GM18909 (cell line): ENCODE data around the gene PRRG2.
"Not testable (repeated sequence)": the region's sequence is repeated elsewhere in the genome, so short reads cannot be mapped to it uniquely, and the experiment has no call there.

Experiments used
- ATAC-seq: cut with Tn5 transposase; IDR thresholded peaks from one replicate; pipeline ENCODE4 v1.9.1; 2021; ENCODE audit warnings: mild to moderate bottlenecking; ENCODE audit not compliant: unreplicated experiment, poor library complexity

PRRG2 gene

DNA sequence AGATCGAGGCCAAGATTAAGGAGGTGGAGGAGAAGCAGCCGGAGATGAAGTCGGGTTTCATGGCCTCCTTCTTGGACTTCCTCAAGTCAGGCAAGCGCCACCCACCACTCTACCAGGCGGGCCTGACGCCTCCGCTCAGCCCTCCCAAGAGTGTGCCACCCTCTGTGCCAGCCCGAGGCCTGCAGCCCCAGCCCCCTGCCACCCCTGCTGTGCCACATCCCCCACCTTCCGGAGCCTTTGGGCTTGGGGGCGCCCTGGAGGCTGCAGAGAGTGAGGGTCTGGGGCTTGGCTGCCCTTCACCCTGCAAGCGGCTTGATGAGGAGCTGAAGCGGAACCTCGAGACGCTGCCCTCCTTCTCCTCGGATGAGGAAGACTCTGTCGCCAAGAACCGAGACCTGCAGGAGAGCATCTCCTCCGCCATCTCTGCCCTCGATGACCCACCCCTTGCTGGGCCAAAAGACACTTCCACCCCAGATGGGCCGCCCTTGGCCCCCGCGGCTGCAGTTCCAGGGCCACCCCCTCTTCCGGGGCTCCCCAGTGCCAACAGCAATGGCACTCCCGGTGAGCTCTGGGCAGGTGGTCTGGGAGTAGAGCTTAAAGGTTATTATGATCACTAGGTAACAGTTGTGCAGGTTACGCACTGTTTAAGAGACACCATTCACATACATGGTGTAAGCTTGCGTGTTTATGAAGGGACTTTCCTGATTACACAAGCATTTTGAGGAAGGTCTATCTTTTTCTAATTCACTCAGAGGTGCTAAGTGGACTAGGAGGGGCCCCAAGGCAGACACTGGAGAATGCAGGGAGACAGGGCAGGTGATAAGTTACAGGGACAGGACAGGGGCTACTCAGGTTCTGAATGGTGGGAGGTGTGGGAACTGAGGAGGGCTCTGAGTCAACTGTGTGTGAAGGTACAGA lies 18.5 kb downstream of the PRRG2 start:
- no peak for ATAC-seq

DNA sequence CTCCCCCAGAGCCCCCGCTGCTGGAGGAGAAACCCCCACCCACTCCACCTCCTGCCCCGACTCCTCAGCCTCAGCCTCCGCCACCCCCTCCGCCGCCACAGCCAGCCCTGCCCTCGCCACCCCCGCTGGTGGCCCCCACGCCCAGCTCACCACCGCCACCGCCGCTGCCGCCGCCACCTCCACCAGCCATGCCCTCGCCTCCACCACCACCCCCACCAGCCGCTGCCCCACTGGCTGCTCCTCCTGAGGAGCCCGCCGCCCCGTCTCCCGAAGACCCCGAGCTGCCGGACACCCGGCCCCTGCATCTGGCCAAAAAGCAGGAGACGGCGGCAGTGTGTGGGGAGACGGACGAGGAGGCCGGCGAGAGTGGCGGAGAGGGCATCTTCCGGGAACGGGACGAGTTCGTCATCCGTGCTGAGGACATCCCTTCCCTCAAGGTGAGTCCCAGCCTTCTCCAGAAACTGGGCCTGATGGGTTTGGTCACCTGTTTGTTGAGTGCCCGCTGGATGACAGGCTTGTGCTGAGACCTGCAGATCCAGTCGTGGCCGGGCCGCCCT lies 20.4 kb downstream of the PRRG2 start:
- no peak for ATAC-seq

DNA sequence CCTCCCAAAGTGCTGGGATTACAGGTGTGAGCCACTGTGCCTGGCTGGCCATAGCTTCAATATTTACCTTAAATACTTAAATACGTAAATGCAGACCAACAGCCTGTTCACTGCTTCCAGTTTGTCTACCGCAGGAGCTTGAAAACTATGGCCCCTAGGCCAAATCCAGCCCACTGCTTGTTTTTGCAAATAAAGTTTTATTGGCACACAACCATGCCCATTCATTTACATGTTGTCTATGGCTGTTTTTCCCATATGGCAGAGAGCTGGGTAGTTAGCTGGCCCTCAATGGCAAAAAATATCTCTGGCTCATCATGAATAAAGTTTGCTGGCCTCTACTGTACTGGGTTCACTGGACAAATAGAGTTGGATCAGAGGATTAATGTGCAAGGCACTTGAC lies 21.7 kb downstream of the PRRG2 start:
- no peak for ATAC-seq

DNA sequence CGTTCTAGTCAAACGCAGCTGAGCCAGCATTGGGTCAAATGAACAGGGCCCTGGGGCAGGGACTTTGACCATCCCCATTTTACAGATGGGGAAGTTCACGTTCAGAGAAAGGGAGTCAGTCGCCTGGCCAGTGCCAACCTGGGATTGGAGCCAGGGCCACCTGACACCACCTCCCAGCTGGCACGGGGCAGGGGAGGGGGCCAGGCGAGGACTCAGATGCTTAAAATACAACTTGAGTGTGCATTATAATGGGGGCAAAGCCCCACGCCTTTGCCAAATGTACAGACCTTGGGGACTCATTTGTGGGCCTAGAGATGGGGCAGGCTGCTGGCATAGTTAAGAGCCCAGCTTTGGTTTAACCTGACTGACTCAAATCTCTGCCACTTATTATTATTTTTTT lies 24.5 kb downstream of the PRRG2 start:
- ATAC-seq, result no peak

DNA sequence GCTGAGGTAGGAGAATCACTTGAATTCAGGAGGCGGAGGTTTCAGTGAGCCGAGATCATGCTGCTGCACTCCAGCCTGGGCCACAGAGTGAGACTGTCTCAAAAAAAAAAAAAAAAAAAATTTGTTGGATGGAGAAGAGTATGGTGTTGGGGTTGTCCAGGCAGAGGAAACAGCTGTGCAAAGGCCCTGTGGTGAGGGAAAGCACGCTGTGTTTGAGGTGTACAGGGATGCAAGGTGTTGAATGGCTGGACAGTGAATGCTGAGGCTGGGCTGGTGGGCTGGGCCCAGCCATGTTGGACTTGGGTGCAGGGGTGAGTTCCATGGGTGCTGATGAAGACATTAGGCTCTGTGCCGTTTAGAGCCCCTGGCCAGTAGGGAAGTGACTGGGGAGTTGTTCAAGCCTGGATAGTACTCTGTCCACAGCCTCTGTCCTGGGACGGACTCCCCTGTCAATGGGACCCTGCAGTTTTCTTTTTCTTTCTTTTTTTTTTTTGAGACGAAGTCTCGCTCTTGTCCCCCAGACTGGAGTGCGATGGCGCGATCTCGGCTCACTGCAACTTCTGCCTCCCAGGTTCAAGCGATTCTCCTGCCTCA lies 28.5 kb downstream of the PRRG2 start:
- ATAC-seq, result no peak

DNA sequence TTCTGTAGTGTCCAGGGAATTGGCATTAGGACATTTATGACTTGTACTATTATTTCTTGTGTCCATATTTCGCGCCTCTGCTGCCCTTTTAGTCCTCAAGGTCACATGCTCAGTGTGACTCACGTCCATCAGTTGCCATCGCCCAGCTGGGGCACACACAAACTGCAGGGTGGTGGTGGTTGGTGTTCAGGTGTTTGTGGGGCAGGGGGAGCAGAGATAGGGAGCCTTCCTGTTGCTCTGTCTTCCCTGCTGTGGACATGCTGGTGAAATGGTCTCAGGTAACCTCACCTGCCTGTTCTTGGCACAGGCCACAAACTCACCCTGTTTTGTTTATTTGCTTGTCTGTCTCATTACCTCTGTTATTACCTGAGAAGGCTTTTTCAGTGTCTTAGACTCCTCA lies 32.3 kb downstream of the PRRG2 start:
- ATAC-seq, result no peak

DNA sequence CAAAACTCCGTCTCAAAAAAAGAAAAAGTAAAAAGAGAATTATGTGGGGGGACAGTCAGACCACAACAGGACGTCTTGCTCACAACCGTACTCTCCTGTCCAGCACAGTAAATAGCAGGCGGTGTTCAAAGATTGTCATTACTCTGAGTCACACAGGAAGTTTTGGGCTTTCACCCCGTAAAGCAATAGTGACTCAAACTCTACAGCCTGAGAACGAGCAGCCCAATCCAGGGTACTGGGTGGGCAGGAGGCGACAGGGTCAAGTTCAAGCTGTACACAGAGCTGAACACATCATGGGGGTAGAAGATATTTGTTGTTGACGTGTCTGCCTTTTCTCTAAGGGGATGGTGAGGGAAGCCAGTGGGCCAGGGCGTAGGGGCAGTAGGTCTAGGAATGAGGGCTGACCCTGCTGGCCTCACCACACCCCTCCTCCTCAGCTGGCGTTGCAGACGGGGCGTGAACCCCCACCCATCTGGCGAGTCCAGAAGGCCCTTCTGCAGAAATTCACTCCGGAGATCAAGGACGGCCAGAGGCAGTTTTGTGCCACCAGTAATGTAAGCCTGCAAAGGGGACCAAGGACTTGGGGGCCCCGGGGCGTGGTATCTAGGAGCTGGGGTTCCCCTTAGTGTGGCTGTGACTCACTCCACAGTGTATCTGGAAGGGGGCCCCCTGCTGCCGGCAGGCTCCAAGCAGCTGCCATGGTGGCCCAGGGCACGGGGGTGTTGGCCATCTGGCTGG lies 33.1 kb downstream of the PRRG2 start:
- no peak for ATAC-seq

DNA sequence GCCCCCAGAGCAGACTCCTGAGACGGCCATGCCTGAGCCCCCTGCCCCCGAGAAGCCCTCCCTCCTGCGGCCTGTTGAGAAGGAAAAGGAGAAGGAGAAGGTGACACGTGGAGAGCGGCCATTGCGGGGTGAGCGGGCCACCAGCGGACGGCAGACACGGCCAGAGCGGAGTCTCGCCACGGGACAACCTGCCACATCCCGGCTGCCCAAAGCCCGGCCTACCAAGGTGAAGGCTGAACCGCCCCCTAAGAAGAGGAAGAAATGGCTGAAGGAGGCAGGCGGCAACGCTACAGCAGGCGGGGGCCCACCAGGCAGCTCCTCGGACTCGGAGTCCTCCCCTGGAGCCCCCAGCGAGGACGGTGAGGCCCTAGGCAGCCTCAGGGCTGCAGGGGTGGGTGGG lies 34.7 kb downstream of the PRRG2 start:
- ATAC-seq, result no peak

DNA sequence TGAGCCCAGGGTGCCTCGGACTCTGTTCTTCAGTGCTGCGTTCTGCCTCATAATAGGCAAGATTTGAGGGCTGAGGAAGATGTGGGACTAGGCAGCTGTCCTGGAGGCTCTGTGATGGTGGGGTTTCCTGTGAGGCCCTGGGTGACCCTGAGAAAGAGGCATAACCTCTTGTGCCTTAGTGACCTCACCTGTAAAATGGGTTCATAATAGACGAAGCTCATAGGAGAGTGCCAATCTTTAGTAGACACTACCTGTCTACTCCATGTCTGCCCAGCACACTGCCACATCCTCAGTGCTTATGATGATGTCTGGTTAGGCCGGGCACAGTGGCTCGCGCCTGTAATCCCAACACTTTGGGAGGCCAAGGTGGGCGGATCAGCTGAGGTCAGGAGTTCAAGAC lies 35.4 kb downstream of the PRRG2 start:
- ATAC-seq, result no peak

DNA sequence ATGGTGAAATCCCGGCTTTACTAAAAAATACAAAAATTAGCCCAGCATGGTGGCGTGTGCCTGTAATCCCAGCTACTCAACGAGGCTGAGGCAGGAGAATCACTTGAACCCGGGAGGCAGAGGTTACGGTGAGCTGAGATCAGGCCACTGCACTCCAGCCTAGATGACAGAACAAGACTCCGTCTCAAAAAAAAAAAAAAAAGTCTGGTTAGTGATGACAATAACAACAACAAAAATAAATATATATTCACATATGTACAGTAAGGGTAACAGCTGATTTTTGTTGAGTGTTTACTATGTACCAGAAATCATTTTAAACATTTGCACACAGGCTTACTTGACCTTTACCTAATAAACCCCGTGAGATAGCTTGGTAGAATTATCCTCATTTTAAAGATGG lies 35.8 kb downstream of the PRRG2 start:
- ATAC-seq, result no peak

DNA sequence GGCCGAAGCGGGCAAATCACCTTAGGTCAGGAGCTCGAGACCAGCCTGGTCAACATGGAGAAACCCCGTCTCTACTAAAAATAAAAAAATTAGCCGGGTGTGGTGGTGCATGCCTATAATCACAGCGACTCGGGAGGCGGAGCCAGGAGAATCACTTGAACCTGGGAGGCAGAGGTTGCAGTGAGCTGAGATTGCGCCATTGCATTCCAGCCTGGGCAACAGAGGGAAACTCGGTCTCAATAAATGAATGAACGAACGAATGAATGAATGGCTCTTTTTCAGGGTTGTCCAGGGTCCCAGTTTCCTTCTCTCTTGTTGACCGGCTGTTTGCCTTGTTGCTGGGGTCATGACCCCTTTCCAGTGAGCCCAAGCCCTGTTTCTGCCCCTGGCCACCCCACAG lies 36.7 kb downstream of the PRRG2 start:
- ATAC-seq, result not testable (repeated sequence)

DNA sequence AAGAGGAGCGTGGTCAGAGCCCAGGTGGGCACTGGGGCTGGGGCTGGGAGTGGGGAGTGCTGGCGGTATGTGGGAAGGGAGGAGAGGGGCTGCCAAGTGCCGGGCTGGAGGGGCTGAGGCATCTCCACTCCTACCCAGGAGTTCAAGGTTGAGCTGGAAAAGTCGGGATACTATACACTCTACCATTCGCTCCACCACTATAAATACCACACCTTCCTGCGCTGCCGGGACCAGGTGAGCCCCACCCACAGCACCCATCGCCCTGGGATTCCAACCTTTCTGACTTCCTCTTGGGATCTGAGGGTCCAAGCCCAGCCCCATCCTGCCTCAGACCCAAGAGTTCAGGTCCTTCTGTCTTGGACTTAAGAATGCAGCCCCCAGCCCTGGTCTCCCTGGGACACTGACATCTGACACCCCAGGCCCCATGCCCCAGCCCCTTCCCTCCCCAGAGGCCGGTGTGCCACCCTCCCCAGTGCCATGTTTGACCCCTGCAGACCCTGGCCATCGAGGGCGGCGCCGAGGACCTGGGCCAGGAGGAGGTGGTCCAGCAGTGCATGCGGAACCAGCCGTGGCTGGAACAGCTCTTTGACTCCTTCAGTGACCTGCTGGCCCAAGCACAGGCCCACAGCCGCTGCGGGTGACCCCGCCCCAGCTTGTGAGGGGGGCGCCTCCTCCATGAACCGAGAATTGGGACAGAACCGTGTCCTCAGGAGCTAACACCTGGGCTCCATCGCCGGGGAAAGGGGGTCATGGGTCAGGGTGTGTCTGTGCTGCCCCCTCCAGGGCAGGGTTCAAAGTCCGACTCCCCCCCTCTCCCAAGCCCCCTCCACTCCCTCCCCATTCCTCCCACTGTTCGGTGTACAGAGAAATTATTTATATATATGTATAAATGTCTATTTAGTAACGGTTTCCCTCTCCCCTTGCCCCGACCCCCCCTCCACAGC lies 44.1 kb downstream of the PRRG2 start:
- no peak for ATAC-seq

DNA sequence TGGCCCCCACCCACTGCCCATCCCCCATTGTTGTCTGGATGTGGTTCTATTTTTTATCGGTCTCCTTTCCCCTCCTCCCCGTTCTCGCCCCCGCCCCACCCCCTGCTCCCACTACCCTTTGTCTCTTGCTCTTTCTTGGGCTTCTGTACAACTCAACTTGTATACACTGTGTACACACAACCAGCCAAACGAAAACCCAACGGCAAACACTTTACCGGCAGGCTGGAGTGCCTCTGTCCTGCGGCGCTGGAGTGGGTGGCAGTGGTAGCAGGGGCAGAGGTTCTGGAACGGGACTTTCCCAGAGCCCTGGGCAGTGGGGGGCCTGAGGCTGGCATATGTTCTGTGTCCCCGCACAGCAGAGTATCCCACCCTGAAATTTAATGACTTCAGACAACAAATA lies 45.1 kb downstream of the PRRG2 start:
- ATAC-seq, result no peak

DNA sequence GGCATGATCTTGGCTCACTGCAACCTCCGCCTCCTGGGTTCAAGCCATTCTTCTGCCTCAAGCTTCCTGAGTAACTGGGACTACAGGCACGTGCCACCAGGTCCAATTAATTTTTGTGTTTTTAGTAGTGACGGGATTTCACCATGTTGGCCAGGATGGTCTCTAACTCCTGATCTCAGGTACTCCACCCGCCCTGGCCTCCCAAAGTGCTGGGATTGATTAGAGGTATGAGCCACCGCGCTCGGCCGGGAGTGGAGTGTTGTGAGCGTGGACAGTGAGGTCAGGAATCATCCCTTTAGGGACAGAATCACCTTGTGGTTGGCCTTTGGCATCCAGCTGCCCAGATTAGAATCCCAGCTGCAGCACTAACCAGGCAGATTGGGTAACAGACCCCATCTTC lies 48.5 kb downstream of the PRRG2 start:
- ATAC-seq, result no peak

DNA sequence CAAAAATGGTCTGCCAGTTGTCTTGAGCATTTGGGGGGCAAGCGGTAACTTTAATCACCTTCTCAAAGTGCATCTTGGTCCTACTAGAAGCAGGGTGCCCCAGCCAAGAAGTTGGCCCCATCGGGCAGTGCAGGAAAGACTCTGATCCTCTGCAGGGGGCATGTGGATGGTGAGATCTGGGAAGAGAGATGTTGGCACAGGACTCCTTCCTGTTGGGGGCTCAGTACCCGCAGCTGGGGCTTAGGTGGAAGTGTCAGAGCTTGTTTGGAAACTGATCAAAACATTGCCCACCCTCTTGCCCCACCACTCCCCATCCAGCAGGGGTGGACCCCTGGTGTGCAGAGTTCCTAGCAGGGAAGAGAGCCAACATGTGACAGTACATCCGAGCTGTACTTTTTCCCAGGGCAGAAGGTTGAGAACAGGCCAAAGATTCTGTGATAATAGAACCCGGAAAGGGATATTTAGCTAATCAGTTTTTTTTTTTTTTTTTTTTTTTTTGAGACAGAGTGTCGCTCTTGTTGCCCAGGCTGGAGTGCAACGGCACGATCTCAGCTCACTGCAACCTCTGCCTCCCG lies 50.0 kb downstream of the PRRG2 start:
- ATAC-seq, result no peak

DNA sequence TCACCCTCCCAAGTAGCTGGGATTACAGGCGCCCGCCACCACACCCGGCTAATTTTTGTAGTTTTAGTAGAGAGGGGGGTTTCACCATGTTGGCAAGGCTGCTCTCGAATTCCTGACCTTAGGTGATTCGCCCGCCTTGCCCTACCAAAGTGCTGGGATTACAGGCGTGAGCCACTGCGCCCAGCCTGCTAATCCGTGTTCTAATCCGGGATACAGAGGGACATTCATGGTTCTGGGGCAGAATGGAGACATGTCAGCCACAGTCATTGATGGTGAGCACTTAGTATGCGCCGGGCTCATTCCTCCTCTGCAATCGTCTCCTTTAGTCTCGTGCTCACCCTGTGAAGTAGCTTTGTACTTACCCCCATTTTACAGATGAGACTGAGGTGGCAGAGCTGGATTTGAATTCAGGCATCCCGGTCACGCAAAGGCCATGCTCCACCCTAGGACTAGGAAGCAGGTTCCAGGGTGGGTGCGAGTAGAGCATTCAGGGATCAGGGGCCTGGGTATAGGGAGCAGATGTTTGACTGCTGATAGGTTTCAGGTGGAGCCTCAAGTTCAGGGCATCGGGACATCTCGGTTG lies 50.6 kb downstream of the PRRG2 start:
- ATAC-seq, result no peak

DNA sequence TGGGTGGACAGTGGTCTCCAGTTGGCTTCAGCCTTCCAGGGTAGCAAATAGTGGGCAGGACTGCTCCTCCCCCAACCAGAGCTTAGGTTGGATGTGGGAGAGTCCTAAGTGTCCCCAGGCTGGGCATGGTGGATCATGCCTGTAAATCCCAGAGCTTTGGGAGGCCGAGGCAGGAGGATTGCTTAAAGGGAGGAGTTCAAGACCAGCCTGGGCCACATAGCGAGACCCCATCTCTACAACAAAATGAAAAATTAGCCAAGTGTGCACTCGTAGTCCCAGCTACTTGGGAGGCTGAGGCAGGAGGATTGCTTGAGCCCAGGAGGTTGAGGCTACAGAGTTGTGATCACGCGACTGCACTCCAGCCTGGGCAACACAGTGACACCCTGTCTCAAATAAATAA lies 51.5 kb downstream of the PRRG2 start:
- ATAC-seq, result no peak

DNA sequence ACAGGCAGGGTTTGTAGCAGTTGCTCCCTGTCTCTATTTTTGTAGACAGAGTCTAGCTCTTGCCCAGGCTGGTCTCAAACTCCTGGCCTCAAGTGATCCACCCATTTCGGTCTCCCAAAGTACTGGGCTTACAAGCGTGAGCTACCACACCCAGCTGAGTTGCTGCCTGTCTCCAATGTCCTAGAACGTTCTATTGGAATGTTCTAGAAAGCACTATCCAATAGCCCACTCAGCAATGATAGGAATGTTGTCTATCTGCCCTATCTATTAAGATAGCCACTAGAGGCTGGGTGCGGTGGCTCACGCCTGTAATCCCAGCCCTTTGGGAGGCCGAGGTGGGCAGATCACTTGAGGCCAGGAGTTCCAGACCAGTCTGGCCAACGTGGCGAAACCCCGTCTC lies 52.2 kb downstream of the PRRG2 start:
- not testable (repeated sequence) for ATAC-seq

DNA sequence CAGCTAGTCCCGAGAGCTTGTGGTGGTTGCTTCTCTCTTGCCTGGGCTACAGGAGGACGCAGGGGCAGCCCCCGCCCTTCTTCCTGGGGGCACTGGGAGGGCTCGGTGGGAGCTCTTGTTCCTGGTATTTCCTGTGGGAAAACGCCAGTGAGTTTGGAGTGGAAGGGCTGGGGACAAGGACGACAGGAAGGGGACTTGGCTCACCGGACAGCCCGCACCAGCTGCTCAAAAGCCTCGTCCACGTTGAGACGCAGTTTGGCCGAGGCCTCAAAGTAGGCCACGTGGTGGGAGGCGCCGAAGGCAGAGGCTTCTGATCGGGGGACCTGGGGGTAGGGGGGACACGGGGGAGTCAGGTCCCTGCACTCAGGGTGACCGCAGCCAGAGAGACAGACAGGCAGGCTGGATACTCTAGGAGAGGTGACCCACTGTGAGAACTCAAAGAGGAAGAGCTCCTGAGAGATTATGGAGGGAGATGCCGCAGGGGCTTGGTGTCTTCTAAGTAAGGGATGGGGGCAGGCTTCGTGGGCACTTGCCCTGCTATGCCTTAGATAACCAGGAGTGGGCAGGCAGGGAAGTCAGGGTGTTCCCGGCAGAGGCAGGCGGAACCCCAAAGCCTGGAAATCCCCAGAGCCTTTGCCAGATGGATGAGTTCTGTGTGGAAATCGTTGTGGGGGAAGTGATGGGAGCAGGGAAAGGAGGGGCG lies 54.6 kb downstream of the PRRG2 start:
- ATAC-seq, result no peak
